ENCODE data around the gene KIAA0825.

GRCh38 chr5:94432499-94432898, 185.9 kb downstream of the KIAA0825 start:
- TF ChIP-seq CTCF (IDR thresholded peaks at IDR 0.05; ENCODE audit: low read depth, low read length, poor library complexity, severe bottlenecking), result no peak
- no peak for TF ChIP-seq EZH2phosphoT487 (IDR thresholded peaks at IDR 0.05; ENCODE audit: borderline replicate concordance, low read length)
